HepG2 (cell line): ENCODE results near the gene TMEM190. TPM values are rescaled to one million over a fixed set of nuclear protein-coding genes. Genes with fewer than 3 reads are reported as not detected.
A peak's percentile ranks its signal among the peaks of the same experiment; 100 is the strongest.

Experiments used
- ATAC-seq: fragments of 200-7000 bp; cut with Tn5 transposase; 3 replicates; pipeline ENCODE4 v1.9.1; 2020; ENCODE audit warnings: mild to moderate bottlenecking, moderate library complexity
- BruUV-seq: library from RNA; stranded (reverse); fragments of 400-500 nt; replicated peaks from 2 replicates; lab custom pipeline; 2021; lab: Mats Ljungman, UMichigan
- CTCF ChIA-PET: fragments of 300-600 bp; formaldehyde crosslinking; extraction: SDS; loops from one replicate; lab custom pipeline; 2021; ENCODE audit warnings: low total read pairs, inconsistent platforms, low intra/inter-chr PET ratio; lab: Yijun Ruan, JAX
- POLR2A ChIA-PET: fragments of 350-600 bp; sonication (Branson Sonifier 250); formaldehyde crosslinking; loops from one replicate; lab custom pipeline; 2020; ENCODE audit warnings: antibody characterized with exemption, inconsistent platforms; lab: Yijun Ruan, JAX
- DNase-seq: peaks from one replicate; pipeline ENCODE4 v3.0.0-alpha.2; 2015; ENCODE audit warnings: low spot score
- FAIRE-seq: peaks from 3 replicates; lab custom pipeline; 2011; peaks lifted over from hg19 to GRCh38; lab: Jason Lieb, UNC
- H2AFZ ChIP-seq: one replicate; pipeline ENCODE4 v1.6.1; 2011; ENCODE audit warnings: low read length, inconsistent platforms
- H3K27ac ChIP-seq: fragments of 300-600 bp; 3 replicates; pipeline ENCODE4 v1.8.0; 2011; ENCODE audit warnings: mixed run types, mild to moderate bottlenecking, mixed read lengths, low read length, inconsistent platforms; ENCODE audit not compliant: insufficient read depth; ENCODE audit errors: extremely low read length
- H3K27me3 ChIP-seq, 2 experiments: fragments of 200-600 bp in 1 of 2; 2 replicates in 1 of 2; 3 replicates in 1 of 2; pipeline versions ENCODE4 v1.6.0 to v1.8.0; 2011; ENCODE audit warnings: low read length in 2 of 2, mild to moderate bottlenecking in 2 of 2, moderate library complexity in 2 of 2, inconsistent platforms in 1 of 2; ENCODE audit not compliant: insufficient read depth in 2 of 2, control insufficient read depth in 1 of 2
- H3K36me3 ChIP-seq, 2 experiments: fragments of 200-600 bp in 1 of 2; replicated peaks in 1 of 2; 2 replicates in 1 of 2; 3 replicates in 1 of 2; pipeline versions ENCODE4 v1.5.1 to v1.8.0; 2011; ENCODE audit warnings: low read length in 2 of 2, inconsistent platforms in 1 of 2; ENCODE audit not compliant: insufficient read depth in 2 of 2, control insufficient read depth in 1 of 2
- H3K4me1 ChIP-seq: 2 replicates; pipeline ENCODE4 v1.5.1; 2012; ENCODE audit warnings: low read length, inconsistent platforms; ENCODE audit not compliant: insufficient read depth
- H3K4me2 ChIP-seq: 2 replicates; pipeline ENCODE4 v1.6.0; 2011; ENCODE audit warnings: low read depth, low read length, inconsistent platforms
- H3K4me3 ChIP-seq, 3 experiments: fragments of 200-600 bp in 1 of 3; sonication (generic), shearing (Covaris generic) in 1 of 3; replicated peaks in 1 of 3; 2 replicates each; pipeline ENCODE4 v1.5.1; 2011 to 2016; ENCODE audit warnings: low read length in 3 of 3, inconsistent platforms in 2 of 3, low read depth in 2 of 3, mild to moderate bottlenecking in 2 of 3, control low read depth in 1 of 3, mixed read lengths in 1 of 3; ENCODE audit not compliant: insufficient read depth in 1 of 3
- H3K79me2 ChIP-seq: one replicate; pipeline ENCODE4 v1.6.1; 2011; ENCODE audit warnings: low read length, inconsistent platforms; ENCODE audit not compliant: insufficient read depth
- H3K9ac ChIP-seq: 2 replicates; pipeline ENCODE4 v1.6.0; 2011; ENCODE audit warnings: mild to moderate bottlenecking, low read depth, low read length, inconsistent platforms; ENCODE audit not compliant: insufficient read depth
- H3K9me3 ChIP-seq: 2 replicates; pipeline ENCODE4 v1.5.1; 2012; ENCODE audit warnings: mild to moderate bottlenecking, low read length
- H4K20me1 ChIP-seq: 2 replicates; pipeline ENCODE4 v1.6.0; 2011; ENCODE audit warnings: inconsistent platforms, mild to moderate bottlenecking, low read length, moderate library complexity; ENCODE audit not compliant: insufficient read depth
- CBX1 ChIP-seq: IDR thresholded peaks from one replicate; pipeline ENCODE4 v1.6.1; 2016; ENCODE audit warnings: antibody characterized with exemption, low read depth
- CC2D1A ChIP-seq: sonication (generic); formaldehyde crosslinking; IDR thresholded peaks from 2 replicates; pipeline ENCODE4 v1.8.1; 2023; ENCODE audit warnings: mild to moderate bottlenecking, missing genetic modification reagents
- DPF2 ChIP-seq: sonication (generic); formaldehyde crosslinking; IDR thresholded peaks from 2 replicates; pipeline ENCODE4 v1.4.0; 2020; ENCODE audit warnings: mild to moderate bottlenecking, low read depth, missing genetic modification reagents, borderline replicate concordance
- KAT7 ChIP-seq: IDR thresholded peaks from 2 replicates; pipeline ENCODE4 v1.6.1; 2018; ENCODE audit warnings: borderline replicate concordance, missing compliant biosample characterization
- KLF15 ChIP-seq: sonication (generic); formaldehyde crosslinking; IDR thresholded peaks from 2 replicates; pipeline ENCODE4 v1.8.1; 2023; ENCODE audit warnings: borderline replicate concordance, mild to moderate bottlenecking, inconsistent platforms, missing genetic modification reagents, mixed read lengths
- MBD4 ChIP-seq: IDR thresholded peaks from 2 replicates; pipeline ENCODE4 v1.6.1; 2012; ENCODE audit warnings: low read length, inconsistent platforms, borderline replicate concordance
- POLR2A ChIP-seq, 2 experiments: IDR thresholded peaks; 2 replicates each; pipeline ENCODE4 v1.6.1; 2011; ENCODE audit warnings: low read depth in 2 of 2, low read length in 2 of 2, mild to moderate bottlenecking in 1 of 2, moderate library complexity in 1 of 2; ENCODE audit not compliant: insufficient read depth in 1 of 2
- POLR2AphosphoS5 ChIP-seq: IDR thresholded peaks from 2 replicates; pipeline ENCODE4 v1.6.1; 2012; ENCODE audit warnings: low read depth, low read length
- THAP11 ChIP-seq: IDR thresholded peaks from 2 replicates; pipeline ENCODE4 v1.6.1; 2016; ENCODE audit warnings: missing biosample characterization, missing genetic modification reagents
- ZBTB8A ChIP-seq: sonication (generic); formaldehyde crosslinking; IDR thresholded peaks from 2 replicates; pipeline ENCODE4 v1.4.0; 2020; ENCODE audit warnings: mild to moderate bottlenecking, low read depth, missing genetic modification reagents, borderline replicate concordance
- ZNF331 ChIP-seq: sonication (generic); formaldehyde crosslinking; IDR thresholded peaks from 2 replicates; pipeline ENCODE4 v1.4.0; 2020; ENCODE audit warnings: missing genetic modification reagents
- ZNF484 ChIP-seq: sonication (generic); formaldehyde crosslinking; IDR thresholded peaks from 2 replicates; pipeline ENCODE4 v1.5.1; 2020; ENCODE audit warnings: mild to moderate bottlenecking, low read depth, missing genetic modification reagents, borderline replicate concordance
- ZNF670 ChIP-seq: sonication (generic); formaldehyde crosslinking; IDR thresholded peaks from 2 replicates; pipeline ENCODE4 v1.8.0; 2022; ENCODE audit warnings: mild to moderate bottlenecking, missing genetic modification reagents, borderline replicate concordance
- ZSCAN9 ChIP-seq: IDR thresholded peaks from 2 replicates; pipeline ENCODE4 v1.6.1; 2016; ENCODE audit warnings: borderline replicate concordance
- WGBS: methylation state at CpG from one replicate; pipeline ENCODE4 v1.1.6; 2017; ENCODE audit warnings: low lambda C conversion rate; 5-methylcytosine and 5-hydroxymethylcytosine counted together
- in situ Hi-C: cut with HindIII; loops from 2 replicates; pipeline ENCODE4 v1.10.0; 2017; ENCODE audit warnings: low pct_unique_long_range_greater_than_20kb; ENCODE audit not compliant: extremely low pct_ligation_motif_present
- intact Hi-C: fragments of 100-400 bp; cut with micrococcal nuclease; formaldehyde crosslinking; loops from one replicate; pipeline ENCODE4 v1.10.0; 2022; ENCODE audit not compliant: unreplicated experiment
- polyA plus RNA-seq, 8 experiments: library from polyadenylated mRNA; depleted of rRNA in 3 of 8; stranded (reverse) in 7 of 8; unstranded in 1 of 8; fragments of >200 nt; fragmentation: Illumina TruSeq in 4 of 8; extraction: Trizol in 4 of 8; gene quantifications; 2 replicates each; pipeline versions ENCODE4 v1.2.1 to v1.2.3, GENCODE V29; 2011 to 2016; ENCODE audit warnings: low read depth in 4 of 8, missing spikeins in 1 of 8, mixed read lengths in 1 of 8; ENCODE audit not compliant: insufficient read depth in 1 of 8
- total RNA-seq, 5 experiments: library from RNA; depleted of rRNA; stranded (reverse); fragments of >200 nt; fragmentation: Illumina TruSeq; extraction: Trizol; gene quantifications; 2 replicates each; pipeline ENCODE4 v1.2.3, GENCODE V29; 2016; ENCODE audit warnings: low read depth in 1 of 5
- TF ChIP-seq, protein P1 (sequence below): sonication (generic); formaldehyde crosslinking; IDR thresholded peaks from 2 replicates; pipeline ENCODE4 v1.4.0; 2020; ENCODE audit warnings: mild to moderate bottlenecking, missing genetic modification reagents
- TF ChIP-seq, protein P2 (sequence below): IDR thresholded peaks from 2 replicates; pipeline ENCODE4 v1.6.1; 2016; ENCODE audit warnings: low read depth, borderline replicate concordance

Gene TMEM190
- total and polyA plus RNA-seq, 2 of the 13 experiments (the other 11 are each of a cell fraction or from before 2014, with no cell fraction given): 0.35 to 0.83 TPM

DNA sequence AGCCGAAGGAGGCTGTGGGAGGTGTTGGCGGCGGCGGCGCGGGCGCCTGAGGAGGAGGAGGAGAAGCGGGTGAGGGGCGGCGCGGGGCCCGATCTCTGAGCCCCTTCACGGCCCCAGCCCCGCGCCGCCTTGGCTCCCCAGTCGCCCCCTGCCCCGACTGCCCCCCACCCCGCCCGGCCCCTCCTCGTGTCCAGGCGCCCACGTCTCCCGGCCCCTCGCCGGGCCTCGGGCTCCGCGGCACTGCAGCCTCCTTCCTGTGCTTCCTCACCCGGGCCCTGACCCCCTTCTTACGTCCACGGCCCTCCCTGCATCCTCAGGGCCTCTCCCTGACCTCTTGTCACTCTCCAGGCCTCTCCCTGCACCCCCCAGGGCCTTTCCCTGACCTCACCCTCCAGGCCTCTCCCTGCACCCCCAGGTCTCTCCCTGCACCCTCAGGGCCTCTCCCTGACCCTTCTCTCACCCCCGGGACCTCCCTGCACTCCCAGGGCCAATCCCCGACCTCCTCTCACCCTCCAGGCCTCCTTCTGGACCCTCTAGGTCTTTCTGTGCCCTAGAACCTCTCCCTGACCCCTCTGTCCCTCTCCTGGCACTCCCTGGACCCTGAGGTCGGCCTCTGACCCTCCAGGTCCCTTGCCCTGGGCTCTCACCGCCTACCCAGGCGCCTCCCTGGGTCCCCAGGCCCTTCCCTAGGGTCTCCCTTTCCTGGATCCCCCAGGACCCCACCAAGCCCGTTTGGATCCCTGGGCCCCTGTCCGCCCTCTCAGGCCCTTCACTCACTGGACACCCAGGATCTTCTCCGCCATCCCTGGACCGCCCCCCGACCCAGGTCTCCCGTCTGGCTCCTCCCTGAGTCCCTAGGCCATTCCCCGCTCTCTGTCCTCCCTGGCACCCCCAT lies 36.5 kb upstream of the TMEM190 start:
- in situ Hi-C loops: no loop called here
- Histone ChIP-seq H2AFZ (no peak overlapping the region), H3K27me3 (no peaks in the 10 kb centered on the region; a peak in 1 of 5 replicates), H3K4me3 (peak overlapping the region; percentile 82 to 99 (median 91)), H3K79me2 (peaks cover 5% of the 10 kb centered on the region), H3K4me1 (peaks cover 27% of the 10 kb centered on the region), H3K27ac (peak overlapping the region; percentile 75), H3K9ac (peak overlapping the region; percentile 95), H3K9me3 (no peaks in the 10 kb centered on the region), H3K36me3 (peaks cover 2 to 7% of the 10 kb centered on the region in 2 experiments; a peak in 3 of 5 replicates), H3K4me2 (peak overlapping the region; percentile 81), H4K20me1 (peaks cover 3% of the 10 kb centered on the region; the same call in 1 of the 2 replicates)
- intact Hi-C loops: loop anchor here (1.0 to 5.0 kb wide), 2 partner anchors 39 to 772 kb away; no protein-coding TSS in a partner anchor
- DNase-seq: no peak
- peak; percentile 0; the same call in 1 of the 3 replicates for ATAC-seq
- POLR2A ChIA-PET: interaction anchor here (0.7 to 2.0 kb wide), 28 partner anchors 9 to 314 kb away, joined by 3 to 20 read pairs (median 4); partner anchors contain the start of genes DNAAF3, GARIN5B, HSPBP1 and ISOC2
- CTCF ChIA-PET: interaction anchor here (1.1 kb wide), 1 partner anchor 38 kb away, joined by 3 read pairs; no protein-coding TSS in a partner anchor
- BruUV-seq: no TSS peak
- FAIRE-seq: no peak
- 1% methylated on average over 17 of the region's 44 CpGs for WGBS
- TF ChIP-seq, protein P1, sequence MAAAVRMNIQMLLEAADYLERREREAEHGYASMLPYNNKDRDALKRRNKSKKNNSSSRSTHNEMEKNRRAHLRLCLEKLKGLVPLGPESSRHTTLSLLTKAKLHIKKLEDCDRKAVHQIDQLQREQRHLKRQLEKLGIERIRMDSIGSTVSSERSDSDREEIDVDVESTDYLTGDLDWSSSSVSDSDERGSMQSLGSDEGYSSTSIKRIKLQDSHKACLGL (CRISPR knock-in tag): peak; percentile 62; the same call in 1 of the 2 replicates
- TF ChIP-seq CC2D1A (0 out of 2 replicates have a peak, but pooled peaks have one; percentile 28), ZNF484 (no peak), DPF2 (CRISPR knock-in tag) (0 out of 2 replicates have a peak, but pooled peaks have one; percentile 8), ZNF331 (0 out of 2 replicates have a peak, but pooled peaks have one; percentile 15), THAP11 (no peak), ZSCAN9 (CRISPR knock-in tag) (no peak), KAT7 (CRISPR knock-in tag) (0 out of 2 replicates have a peak, but pooled peaks have one; percentile 11), CBX1 (no peak), MBD4 (no peak), KLF15 (CRISPR knock-in tag) (no peak), ZBTB8A (no peak), ZNF670 (CRISPR knock-in tag) (no peak), POLR2AphosphoS5 (peak; percentile 73; the same call in 1 of the 2 replicates), POLR2A (IDR thresholded peaks at IDR 0.05; ENCODE audit: insufficient read depth in 1 of 2, low read depth in 2 of 2, low read length in 2 of 2) (peak; percentile 56 to 75; a peak in 3 of 4 replicates)
- TF ChIP-seq, protein P2, sequence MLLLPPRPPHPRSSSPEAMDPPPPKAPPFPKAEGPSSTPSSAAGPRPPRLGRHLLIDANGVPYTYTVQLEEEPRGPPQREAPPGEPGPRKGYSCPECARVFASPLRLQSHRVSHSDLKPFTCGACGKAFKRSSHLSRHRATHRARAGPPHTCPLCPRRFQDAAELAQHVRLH: no peak
